Right renal cortex interstitium (tissue), 3 donors: ENCODE measurements around the gene CBFA2T2. TPM values are rescaled to one million over a fixed set of nuclear protein-coding genes. Genes with fewer than 3 reads are reported as not detected.
A peak's percentile ranks its signal among the peaks of the same experiment; 100 is the strongest.

Experiments used
- DNase-seq, 3 donors: peaks; one replicate each; pipeline ENCODE4 v3.0.0-alpha.2; 2013; ENCODE audit warnings: low read depth in 3 of 3, low spot score in 2 of 3
- polyA plus RNA-seq, 3 donors: library from polyadenylated mRNA; unstranded; fragments of 120-200 nt; gene quantifications; one replicate each; pipeline ENCODE4 v1.2.1, GENCODE V29; 2013; ENCODE audit not compliant: insufficient read length in 3 of 3

The CBFA2T2 gene
- polyA plus RNA-seq, 3 donors: 24.4 to 27.0 (median 26.1) TPM

GRCh38 chr20:33673410-33674293 is 183.8 kb downstream of the CBFA2T2 start:
- no peak for DNase-seq

- no peak for DNase-seq
These were observed 184.6 kb downstream of the CBFA2T2 start, which contains the start of gene NECAB3 for GRCh38 chr20:33674294-33675135. Gene NECAB3, minus strand, starts transcription at chr20:33674428. Its CDS starts 76 bp downstream, at chr20:33674352.

- no peak for DNase-seq
These were observed 185.5 kb downstream of the CBFA2T2 start for GRCh38 chr20:33675136-33675959.

- no peak for DNase-seq
These were observed 186.2 kb downstream of the CBFA2T2 start for GRCh38 chr20:33676121-33676520.

- DNase-seq: no peak
These were observed 187.1 kb downstream of the CBFA2T2 start for GRCh38 chr20:33676652-33677645.

GRCh38 chr20:33677991-33678702 is 188.3 kb downstream of the CBFA2T2 start:
- DNase-seq: no peak

GRCh38 chr20:33679758-33680485 is 190.0 kb downstream of the CBFA2T2 start:
- DNase-seq: no peak

GRCh38 chr20:33680686-33681085 is 190.8 kb downstream of the CBFA2T2 start:
- DNase-seq: no peak

GRCh38 chr20:33681288-33681687 is 191.4 kb downstream of the CBFA2T2 start:
- DNase-seq: no peak

- no peak for DNase-seq
These were observed 191.9 kb downstream of the CBFA2T2 start for GRCh38 chr20:33681728-33682353.

GRCh38 chr20:33684533-33685327 is 194.8 kb downstream of the CBFA2T2 start:
- DNase-seq: no peak

- no peak for DNase-seq
These were observed 195.6 kb downstream of the CBFA2T2 start for GRCh38 chr20:33685328-33686099.

GRCh38 chr20:33686100-33686983 is 196.4 kb downstream of the CBFA2T2 start, which contains the start of gene E2F1:
Gene E2F1, minus strand, starts transcription at chr20:33686385. Its CDS starts 121 bp downstream, at chr20:33686264.
- DNase-seq: peak in 2 of 3 donors; percentile 83 to 85

- no peak for DNase-seq
These were observed 197.1 kb downstream of the CBFA2T2 start for GRCh38 chr20:33686984-33687366.

GRCh38 chr20:33687370-33687915 is 197.5 kb downstream of the CBFA2T2 start:
- no peak for DNase-seq
